K562 (cell line): ENCODE measurements around the gene RIPOR2.

Experiments used
- ELF4 ChIP-seq: fragments of 450-650 bp; formaldehyde crosslinking; IDR thresholded peaks from 2 replicates; pipeline ENCODE4 v1.4.0; 2022; ENCODE audit warnings: missing genetic modification characterization
- GABPA ChIP-seq: fragments of 200-800 bp; sonication (Bioruptor generic); conservative IDR thresholded peaks from 2 replicates; pipeline ENCODE4 v1.6.1; 2016; ENCODE audit warnings: low read depth, missing genetic modification characterization, missing compliant biosample characterization
- MAFK ChIP-seq: IDR thresholded peaks from 2 replicates; pipeline ENCODE4 v1.6.1; 2011; ENCODE audit warnings: low read length, improper control_type of control experiment
- PTTG1 ChIP-seq: fragments of 450-650 bp; IDR thresholded peaks from 2 replicates; pipeline ENCODE4 v1.6.1; 2016; ENCODE audit warnings: low read depth, mild to moderate bottlenecking, missing genetic modification characterization, missing compliant biosample characterization
- TAF1 ChIP-seq: IDR thresholded peaks from 2 replicates; pipeline ENCODE4 v1.6.1; 2011; ENCODE audit warnings: mild to moderate bottlenecking, low read length, moderate library complexity; ENCODE audit not compliant: insufficient read depth, control insufficient read depth, severe bottlenecking; ENCODE audit errors: extremely low read depth
- TF ChIP-seq, protein P1 (sequence below), 3 experiments: IDR thresholded peaks in 2 of 3; conservative IDR thresholded peaks in 1 of 3; 2 replicates each; pipeline ENCODE4 v1.5.1; 2011 to 2012; ENCODE audit warnings: low read length in 3 of 3, mild to moderate bottlenecking in 3 of 3, control low read depth in 2 of 3, improper control_type of control experiment in 1 of 3, inconsistent platforms in 1 of 3, low read depth in 1 of 3, mixed read lengths in 1 of 3, moderate library complexity in 1 of 3; ENCODE audit not compliant: insufficient read depth in 2 of 3

DNA sequence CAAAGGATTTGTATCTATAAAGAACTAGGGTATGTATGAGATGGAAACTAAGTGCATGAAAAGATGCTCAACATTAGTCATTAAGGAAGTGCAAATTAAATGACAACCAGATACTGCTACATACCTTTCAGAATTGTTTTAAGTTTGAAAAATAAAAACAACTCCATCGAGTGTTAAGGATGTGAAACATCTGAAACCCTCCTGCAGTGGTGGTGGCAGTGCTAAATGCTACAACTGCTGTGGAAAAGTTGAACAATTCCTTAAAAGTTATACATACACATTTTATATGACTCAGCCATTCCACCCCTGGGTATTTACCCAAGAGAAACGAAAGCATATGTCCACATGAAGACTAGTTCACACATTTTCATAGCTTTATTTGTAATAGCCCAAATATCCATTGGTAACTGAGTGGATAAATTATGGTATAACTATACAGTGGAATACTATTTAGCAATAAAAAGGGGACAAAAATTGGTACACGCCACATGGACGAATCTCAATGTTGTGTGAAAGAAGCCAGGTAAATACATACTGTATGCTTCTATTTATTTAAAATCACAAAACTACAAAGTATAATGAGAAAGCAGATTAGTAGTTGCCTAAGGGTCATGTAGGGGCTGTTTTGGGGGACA, 147.6 kb downstream of the RIPOR2 start:
- TF ChIP-seq PTTG1 (tag): no peak
- TF ChIP-seq, protein P1, sequence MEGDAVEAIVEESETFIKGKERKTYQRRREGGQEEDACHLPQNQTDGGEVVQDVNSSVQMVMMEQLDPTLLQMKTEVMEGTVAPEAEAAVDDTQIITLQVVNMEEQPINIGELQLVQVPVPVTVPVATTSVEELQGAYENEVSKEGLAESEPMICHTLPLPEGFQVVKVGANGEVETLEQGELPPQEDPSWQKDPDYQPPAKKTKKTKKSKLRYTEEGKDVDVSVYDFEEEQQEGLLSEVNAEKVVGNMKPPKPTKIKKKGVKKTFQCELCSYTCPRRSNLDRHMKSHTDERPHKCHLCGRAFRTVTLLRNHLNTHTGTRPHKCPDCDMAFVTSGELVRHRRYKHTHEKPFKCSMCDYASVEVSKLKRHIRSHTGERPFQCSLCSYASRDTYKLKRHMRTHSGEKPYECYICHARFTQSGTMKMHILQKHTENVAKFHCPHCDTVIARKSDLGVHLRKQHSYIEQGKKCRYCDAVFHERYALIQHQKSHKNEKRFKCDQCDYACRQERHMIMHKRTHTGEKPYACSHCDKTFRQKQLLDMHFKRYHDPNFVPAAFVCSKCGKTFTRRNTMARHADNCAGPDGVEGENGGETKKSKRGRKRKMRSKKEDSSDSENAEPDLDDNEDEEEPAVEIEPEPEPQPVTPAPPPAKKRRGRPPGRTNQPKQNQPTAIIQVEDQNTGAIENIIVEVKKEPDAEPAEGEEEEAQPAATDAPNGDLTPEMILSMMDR (IDR thresholded peaks at IDR 0.05 in 2 of 3, conservative IDR thresholded peaks at IDR 0.05 in 1 of 3; ENCODE audit: insufficient read depth in 2 of 3, low read depth in 1 of 3, low read length in 3 of 3): no peak
- no peak for TF ChIP-seq TAF1
- TF ChIP-seq ELF4: no peak
- TF ChIP-seq GABPA (tag): no peak
- no peak for TF ChIP-seq MAFK
